HG02884 (cell line): Measurements from ENCODE around the gene BOLA1.
"Not testable (repeated sequence)": the region's sequence is repeated elsewhere in the genome, so short reads cannot be mapped to it uniquely, and the experiment has no call there.

ENCODE experiments used
- ATAC-seq: cut with Tn5 transposase; IDR thresholded peaks from one replicate; pipeline ENCODE4 v1.9.1; 2021; ENCODE audit warnings: mild to moderate bottlenecking, moderate library complexity; ENCODE audit not compliant: unreplicated experiment

BOLA1 gene

DNA sequence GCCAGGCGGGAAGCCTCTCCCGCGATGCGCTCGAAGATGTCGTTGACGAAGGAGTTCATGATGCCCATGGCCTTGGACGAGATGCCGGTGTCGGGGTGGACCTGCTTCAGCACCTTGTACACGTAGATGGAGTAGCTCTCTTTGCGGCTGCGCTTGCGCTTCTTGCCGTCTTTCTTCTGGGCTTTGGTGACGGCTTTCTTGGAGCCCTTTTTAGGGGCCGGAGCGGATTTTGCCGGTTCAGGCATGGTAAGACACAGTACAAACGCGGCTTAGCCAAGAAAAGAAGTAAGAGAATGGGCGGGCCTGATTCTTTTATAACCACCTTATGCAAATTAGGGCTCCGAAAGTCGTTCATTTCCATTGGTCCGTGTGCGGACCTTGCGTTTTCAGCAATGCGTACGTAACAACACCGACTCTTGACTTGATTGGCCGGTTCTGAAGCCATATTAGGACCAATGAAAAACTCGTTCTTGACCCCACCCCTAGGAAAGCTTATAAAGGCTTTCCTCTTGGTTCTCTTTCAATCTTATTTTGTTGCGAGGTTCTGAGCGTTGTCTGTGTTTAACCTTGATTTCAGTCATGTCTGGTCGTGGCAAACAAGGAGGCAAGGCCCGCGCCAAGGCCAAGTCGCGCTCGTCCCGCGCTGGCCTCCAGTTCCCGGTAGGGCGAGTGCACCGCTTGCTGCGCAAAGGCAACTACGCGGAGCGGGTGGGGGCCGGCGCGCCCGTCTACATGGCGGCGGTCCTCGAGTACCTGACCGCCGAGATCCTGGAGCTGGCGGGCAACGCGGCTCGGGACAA, 12.8 kb upstream of the BOLA1 start:
- ATAC-seq, result peak; percentile 54

DNA sequence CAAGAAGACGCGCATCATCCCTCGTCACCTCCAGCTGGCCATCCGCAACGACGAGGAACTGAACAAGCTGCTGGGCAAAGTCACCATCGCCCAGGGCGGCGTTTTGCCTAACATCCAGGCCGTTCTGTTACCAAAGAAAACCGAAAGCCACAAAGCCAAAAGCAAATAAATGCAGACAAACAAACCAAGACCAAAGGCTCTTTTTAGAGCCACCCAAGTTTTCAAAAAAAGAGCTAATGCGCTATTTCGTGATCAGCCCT, 12.2 kb upstream of the BOLA1 start:
- not testable (repeated sequence) for ATAC-seq

DNA sequence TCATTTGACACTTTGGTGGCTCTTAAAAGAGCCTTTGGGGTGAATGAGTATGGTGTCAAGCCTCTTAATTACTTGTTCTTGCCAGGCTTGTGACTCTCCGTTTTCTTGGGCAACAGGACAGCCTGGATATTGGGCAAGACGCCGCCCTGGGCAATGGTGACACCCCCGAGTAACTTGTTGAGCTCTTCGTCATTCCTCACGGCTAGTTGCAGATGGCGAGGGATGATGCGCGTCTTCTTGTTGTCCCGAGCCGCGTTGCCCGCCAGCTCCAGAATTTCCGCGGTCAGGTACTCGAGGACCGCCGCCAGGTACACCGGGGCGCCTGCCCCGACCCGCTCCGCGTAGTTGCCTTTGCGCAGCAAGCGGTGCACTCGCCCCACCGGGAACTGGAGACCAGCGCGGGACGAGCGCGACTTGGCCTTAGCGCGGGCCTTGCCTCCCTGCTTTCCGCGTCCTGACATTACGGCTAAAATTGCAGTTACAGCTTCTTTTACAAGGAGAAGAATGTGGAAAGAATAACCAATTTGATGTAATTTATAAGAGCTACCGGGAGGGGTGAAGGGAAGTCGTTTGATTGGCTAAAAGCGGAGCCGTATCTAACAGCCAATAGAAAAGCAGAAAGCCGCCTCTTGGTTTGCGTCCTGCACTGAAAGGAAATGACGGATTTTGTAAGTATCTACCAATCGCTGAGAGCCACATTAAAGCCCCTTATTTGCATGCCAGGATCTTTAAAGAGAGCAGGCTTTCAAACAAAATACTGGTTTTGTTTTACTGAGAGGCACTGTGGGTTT, 11.7 kb upstream of the BOLA1 start:
- ATAC-seq, result peak; percentile 46

DNA sequence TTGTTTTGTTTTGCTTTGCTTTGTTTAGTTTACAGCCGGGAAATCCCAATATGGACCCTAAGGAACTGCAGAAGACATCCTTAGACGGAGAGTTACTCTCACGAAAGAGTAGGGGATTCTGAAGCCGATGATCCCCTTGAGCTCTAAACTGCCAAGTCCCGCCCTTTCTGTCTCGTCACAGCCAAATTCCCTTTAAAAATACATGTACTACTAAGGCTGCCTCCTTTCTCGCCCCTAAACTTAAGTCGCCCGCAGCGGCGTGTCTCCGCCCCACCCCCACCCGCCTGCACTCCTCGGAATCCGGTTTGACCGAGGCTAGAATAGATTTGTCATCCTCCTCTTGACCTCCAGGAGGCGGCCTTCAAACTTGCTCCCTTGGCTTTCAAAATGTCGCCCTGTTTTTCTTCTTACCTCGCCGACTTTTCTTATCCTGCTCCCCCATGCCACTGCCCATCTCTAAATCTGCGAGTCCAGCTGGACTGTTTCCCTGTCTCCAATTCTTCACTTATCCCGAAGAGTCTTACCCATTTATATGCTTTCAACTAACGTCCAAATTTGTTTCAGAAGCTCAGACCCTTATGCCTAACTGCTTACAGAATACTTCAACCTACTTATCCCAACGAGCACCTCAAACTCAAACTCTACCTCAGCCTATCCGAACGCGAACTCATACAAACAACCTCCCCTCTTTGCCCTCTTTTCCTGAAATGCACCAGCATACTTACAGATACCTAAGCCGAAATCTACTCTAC, 10.9 kb upstream of the BOLA1 start:
- ATAC-seq, result peak; percentile 25

DNA sequence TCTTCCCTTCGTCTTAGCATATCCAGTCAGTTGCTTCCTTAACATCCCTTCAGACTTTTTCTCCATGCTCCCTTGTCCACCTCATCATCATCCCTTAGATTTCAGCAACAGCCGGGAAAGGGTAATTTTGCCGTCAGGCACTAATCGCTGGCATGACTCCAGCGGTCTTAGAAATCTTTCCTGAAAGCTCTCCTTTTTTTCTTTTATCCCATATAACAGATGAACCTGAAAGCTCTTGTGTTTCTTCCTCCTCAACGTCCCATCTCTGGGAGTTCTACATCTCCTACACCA, 10.4 kb upstream of the BOLA1 start:
- ATAC-seq, result no peak

DNA sequence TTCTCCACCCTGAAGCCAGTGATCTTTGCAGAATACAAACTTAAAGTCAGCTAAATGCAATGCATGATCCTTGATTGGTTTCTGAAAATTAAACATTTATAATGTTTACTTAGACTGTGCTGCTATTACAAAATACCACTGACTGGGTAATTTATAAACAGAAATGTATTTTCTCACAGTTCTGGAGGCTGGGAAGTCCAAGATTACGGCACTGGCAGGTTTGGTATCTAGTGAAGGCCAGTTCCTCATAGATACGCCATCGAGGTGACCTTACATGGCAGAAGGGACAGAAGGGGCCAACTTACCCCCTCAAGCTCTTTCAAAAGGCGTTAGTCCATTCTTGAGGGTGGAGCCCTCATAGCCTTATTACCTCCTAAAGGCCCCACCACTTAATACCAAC, 2.8 kb upstream of the BOLA1 start:
- ATAC-seq, result no peak

DNA sequence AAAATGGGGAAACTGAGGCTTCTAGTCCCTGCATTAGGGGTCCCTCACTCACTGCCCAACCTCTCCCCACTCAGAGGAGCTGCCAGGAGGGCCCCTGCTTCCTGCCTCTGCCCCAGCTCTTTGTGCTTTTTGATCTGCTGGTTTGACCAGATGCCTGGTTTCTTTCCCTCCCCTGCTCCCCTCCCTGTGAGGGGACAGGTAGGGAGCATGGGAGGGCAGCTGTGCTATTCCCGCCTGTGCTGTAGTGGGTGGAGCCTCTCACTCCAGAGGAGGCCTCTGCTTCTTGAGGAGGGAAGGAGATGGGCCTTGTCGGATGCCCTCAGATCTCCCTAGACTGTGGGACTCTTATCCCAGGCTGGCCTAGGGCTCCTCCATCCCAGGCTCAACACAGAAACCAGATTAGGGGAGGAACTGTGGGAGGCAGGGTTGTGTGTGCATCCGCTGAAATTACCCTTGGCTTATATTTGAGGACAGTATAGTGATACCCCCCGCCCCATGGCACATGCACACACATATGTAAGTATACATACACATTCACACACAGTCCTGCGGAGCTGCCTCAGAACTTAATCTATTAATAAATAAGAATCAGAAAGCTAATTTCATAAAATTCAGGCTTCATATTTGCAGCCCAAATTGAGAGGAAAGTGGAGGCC, 4.6 kb downstream of the BOLA1 start:
- no peak for ATAC-seq

DNA sequence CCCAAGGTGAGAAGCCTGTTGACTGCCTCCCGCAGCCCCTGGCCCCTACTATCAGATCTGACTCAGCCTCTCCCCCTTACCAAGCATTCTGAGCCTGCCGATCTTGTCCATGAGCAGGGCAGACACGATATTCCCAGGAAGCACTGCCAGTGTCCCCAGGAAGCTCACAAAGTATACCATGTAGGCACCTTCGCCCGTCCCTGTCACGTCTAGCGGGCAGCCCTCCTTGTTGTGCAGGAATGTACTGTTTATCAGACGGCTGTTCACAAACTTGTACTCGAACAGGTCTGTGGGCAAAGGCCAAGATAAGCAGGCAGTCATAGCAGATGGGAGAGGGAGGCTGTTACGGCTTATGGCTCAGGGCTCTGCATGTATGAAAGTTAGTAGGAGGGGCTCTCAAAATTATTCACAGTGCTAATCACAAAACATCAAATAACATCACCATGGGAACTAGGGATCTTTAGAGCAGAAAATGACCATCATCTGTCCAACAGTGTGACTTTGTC, 7.3 kb downstream of the BOLA1 start:
- no peak for ATAC-seq

DNA sequence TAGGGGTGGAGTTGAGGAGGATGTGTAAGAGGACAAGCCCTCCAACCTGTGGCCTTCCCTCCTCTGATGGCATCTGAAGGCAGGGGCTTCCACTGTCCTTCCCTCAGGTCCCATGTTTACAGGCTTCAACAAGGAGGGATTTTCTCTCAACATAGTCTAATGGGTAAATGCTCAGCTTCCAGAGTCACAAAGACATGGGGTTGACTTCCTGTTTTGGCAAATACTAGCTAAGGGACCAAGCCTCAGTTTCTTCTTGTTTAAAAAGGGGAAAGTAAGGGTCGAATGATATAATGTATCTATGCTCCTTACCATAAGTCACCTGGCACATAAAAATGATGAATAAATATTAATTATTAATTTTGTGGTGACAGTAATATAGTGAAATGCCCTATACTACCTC, 15.2 kb downstream of the BOLA1 start:
- no peak for ATAC-seq

DNA sequence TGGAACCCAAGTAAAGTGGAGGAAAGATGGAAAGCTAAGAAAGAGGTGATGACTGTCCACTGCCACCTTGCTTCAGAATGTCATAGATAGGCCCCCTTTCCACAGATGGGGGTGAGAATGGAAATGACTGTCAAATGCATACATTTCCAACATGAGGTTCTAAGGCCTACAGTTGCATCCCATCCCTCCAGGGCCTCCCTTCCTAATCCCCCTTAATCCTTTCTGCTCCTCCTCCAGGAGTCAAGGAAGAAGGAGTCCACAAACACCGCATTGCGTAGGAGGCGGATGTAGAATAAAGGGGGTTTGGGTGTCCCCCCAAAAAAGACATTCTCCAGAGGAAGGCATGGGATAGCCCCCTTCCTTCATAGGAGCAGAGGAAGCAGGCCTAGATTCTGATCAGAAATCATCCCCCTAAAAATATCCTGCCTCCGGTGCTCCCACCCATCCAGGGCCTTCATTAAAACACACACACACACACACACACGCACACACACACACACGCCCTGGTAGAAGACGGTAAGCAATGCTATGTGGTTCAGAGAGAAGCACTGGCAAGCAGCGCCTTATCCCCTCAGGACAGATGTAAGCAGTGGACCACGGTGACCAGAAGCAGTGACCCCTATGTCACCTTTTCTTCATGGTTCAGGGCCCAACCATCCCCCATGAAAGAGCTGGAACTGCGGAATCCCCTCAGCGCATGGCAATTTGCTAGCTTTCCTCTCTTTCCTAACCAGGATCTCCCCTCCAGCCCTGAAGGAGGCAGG, 16.2 kb downstream of the BOLA1 start:
- no peak for ATAC-seq

DNA sequence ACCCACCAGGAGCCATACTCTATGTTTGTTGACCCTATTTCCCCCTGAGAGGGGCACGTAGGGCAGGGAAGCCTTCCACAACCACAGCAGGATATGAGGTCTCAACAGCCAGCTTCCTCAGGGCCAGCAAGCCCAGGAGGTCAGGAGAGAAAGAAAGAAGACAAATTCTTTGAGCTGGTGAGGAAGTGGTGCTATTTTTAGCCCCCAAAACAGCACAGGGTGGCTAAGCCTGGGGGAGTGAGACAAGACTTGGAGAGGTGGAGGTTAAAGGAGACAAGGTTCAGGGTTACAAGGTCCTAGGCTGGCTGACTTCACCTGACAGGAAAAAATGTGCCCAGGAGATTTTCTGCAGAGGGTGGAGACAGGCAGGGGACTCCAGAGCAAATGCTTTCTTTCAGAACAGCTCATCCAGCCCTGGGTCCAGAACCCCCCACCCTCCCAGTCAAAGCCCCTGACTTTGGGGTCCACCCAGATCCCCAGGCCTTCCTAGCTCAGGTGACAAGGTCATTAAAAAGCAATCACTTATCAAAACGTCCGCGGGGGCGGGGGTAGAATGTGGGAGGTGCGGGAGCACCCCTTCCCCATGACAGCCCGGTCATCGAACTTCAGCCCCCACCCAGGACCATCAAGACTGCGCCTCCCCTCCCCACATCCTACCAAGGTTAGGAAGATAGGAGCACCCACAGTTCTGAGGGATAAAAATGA, 17.0 kb downstream of the BOLA1 start:
- no peak for ATAC-seq

DNA sequence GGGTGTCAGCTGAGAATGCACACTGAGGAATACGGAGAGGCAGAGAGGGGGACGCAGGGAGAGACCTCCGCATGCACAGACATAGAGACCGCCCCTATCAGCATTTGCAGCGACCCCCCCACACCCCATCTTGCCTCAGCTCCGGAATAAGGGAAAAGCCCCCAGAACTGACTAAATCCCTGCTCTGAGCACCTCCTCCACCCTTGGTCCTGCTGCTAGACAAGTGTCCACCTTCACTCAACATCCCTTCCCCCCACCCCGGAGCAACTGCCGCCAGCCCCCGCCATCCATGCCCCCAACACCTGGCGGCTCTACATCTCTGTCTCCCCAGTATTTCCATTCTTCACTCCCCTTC, 17.5 kb downstream of the BOLA1 start:
- no peak for ATAC-seq

DNA sequence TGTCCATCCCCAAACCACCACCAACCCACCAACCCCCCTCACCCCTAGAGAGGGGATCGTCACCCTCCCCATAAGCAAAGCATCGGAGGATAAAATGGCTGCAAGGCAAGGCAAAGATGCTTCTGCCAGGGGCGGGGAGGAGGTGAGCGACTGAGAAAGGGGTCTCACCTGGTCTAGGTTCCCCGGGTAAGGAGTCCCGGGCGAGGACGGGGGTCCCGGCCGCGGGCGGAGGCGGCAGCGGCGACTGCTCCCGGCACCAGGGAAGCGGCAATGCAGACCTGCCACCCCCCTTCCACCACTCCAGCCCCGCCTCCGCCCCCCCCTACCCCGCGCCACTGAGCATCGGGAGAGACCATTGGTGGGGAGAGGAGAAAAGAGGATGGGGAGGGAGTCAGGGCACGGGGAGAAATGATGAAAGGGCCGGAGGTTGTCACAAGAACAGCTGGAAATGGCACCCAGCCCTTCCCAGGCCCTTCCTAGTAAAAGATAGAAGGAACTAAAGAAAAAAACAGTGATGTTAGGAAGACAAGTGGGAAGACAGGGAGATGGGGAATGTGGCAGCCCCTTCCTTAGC, 18.3 kb downstream of the BOLA1 start, which contains the start of gene SV2A:
SV2A (minus strand) TSS at position 274 of the 574 bp plus-strand sequence. CDS start 4,004 bp downstream, outside the sequence.
- ATAC-seq, result no peak

DNA sequence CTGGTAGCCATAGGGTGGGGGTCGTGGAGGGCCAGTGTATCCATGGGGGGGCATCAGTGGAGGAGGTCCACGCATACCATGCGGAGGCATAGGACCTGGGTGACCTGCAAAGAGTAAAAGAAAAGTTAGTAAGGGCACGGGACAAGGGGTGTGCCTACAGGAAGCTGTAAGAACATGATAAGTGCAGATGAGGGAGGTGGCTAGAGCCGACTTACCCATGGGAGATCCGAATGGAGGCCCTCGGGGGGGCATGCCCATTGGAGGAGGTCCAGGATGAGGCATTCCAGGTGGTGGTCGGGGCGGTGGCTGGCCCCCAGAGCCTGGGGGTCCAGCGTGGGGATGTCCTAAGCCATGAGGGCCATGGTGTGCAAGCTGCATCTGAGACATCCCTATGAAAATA, 24.3 kb downstream of the BOLA1 start:
- ATAC-seq, result no peak

DNA sequence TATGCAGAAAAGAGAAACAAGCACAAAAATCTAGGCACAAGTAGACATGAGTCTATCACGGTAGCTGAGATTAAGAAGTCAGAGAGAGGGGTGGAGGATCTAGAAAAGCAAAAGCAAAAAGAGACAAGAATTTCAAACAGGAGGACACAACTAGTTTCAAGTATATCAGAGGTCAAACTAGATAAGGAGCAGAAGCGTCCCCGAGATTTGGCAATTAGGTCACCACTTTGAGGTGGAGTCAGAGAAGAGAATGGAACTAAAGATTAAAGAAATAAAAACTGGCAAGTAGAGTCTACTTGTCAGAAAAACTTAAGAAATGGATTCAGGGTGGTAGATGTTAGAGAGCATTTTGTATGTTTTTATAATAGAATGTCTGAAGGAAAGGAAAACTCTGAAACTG, 26.0 kb downstream of the BOLA1 start:
- no peak for ATAC-seq

DNA sequence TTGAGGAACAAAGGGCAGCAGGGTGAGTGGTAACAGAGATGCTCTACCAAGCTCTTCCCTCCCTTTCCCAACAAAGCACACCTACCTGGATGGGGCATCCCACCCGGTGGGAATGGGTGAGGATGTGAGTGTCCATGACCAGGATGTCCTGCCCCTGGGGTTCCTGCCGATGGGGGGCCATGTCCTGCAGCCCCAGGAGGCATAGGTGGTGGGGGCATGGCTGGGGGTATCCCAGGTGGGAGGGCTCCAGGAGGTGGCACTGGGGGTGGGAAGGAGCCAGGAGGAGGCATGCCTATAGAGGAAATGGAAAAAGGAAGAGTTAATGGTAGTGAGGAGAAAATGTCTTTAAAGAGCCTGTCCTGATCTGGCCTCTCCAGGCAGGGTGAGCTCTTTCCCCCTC, 26.4 kb downstream of the BOLA1 start:
- ATAC-seq, result no peak

DNA sequence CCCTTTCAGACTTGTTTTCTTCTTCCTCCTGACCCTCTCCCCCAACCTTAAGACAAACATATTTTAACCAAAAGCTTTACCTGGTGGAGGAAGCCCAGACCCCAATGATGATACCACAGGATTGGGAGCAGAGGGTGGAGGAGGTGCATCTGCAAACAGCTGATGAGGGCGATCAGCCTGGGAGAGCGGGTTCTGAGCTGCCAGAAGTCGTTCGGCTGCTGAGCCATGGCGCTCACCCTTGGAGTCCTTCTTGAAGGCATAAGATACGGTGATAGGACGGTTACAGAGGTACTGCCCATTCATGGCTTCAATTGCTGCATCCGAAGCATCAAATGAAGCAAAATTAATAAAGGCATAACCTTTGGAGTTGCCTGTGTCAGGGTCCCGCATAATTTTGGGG, 26.9 kb downstream of the BOLA1 start:
- no peak for ATAC-seq

DNA sequence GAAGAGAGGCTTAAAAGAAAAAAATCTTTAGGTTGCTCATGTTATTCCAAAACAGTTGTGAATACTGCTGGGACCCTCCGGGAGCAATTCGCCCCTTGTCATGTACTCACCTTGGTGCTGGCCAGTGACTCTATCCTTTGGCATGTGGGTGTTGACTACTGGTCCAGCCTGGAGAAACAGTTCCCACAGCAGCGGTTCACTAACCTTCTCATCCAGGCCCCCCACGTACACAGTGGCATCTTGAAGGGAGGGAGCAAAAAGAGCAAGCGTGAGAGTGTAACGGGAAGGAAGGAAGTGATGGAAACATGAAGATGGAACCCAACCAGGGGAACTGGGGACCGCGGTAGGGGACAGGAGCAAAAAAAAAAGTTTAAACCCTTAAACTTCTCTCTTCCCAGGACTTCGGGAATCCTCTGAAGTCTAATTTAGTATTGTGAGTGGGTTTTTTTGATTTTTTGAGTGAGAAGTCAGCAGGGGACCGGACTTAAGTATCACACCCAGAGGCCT, 27.7 kb downstream of the BOLA1 start:
- peak; percentile 6 for ATAC-seq
